ENCODE data around the gene SEH1L.

SEH1L gene

DNA sequence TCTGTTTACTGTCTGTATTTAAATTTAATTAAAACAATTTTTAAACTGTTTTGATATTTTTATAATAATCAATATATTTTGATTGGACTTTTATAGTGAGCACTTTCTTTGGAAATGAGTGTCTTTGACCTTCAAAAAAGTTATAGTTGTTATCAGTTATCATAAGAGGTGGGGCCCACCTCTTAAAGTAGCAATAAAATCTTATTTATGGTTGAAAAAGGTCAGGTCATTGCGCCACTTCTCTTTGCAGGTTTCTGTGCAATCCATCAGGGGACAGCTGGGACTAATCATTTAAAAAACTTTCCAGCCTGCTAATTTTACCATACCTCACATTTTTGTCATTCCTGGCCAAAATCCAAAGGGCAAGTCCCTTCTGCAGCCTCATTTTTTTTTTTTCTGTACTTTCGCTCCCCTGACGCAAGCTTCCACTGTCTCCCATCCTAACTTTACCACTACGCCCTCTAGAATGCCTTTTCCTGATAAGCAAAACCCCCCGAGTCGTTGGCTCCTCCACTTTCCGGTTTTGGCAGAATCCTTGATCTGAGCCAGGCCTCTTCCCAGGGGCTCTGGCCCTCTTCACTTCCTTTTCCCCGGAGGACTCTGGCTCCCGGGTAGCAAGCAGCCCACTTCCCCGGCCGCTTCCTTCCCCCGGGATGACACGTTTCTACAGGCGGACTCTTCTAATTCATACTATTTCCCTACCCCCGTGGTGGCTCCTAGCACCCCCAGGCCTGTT, 1.1 kb upstream of the SEH1L start:
- Histone ChIP-seq H3K4me1 (ENCODE audit: control insufficient read depth, insufficient read depth, low read length) (no peaks in the 10 kb centered on the region), H3K9me3 (ENCODE audit: control insufficient read depth, insufficient read depth, low read length) (no peaks in the 10 kb centered on the region)

DNA sequence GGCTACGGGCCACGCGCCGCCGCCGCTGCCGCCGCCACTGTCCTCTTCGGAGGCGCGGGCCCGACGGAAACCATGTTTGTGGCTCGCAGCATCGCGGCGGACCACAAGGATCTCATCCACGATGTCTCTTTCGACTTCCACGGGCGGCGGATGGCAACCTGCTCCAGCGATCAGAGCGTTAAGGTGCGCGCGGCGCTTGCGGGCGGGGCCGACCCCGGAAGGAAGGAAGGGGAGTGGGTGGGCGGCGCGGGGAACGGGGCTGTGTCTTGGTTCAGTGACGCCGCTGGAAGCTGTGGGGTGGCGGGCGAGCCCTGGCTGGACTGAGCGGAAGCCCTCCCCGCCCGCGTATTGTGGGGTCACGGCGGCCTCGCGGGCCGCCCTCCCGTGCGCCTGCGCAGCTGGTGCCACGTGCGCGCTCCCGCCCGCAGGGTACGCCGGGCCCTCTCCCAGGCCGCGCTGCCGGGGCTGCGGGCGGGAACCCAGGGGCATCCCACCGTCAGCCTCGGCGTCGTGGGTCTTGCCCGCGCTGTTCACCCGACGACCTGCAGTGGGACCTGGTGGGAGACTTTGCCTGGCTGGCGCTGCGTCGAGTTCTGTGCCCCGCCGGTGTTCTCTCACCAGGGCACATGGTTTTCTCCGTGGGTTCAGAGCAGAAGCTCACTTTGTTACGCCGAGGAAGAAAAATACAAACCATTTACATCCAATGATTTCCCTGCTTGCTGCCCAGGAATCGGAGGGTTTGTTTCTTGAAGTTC, 416 bp downstream of the SEH1L start:
- Histone ChIP-seq H3K9ac (ENCODE audit: low read depth, low read length) (peak overlapping the region; percentile 68), H3K4me3 (ENCODE audit: low read depth, low read length) (peak overlapping the region; percentile 41), H3K9me3 (ENCODE audit: control insufficient read depth, insufficient read depth, low read length) (no peaks in the 10 kb centered on the region), H3K36me3 (ENCODE audit: control insufficient read depth, insufficient read depth, low read length) (no peaks in the 10 kb centered on the region), H3K4me1 (ENCODE audit: control insufficient read depth, insufficient read depth, low read length) (no peaks in the 10 kb centered on the region), H3K27me3 (ENCODE audit: control insufficient read depth, insufficient read depth, low read length) (no peaks in the 10 kb centered on the region)

More for the DNA sequence above, 1.1 kb upstream of the SEH1L start:
- Histone ChIP-seq H3K27me3 (ENCODE audit: control insufficient read depth, insufficient read depth, low read length) (no peaks in the 10 kb centered on the region), H3K36me3 (ENCODE audit: control insufficient read depth, insufficient read depth, low read length) (no peaks in the 10 kb centered on the region), H3K9ac (ENCODE audit: low read depth, low read length) (peak overlapping the region; percentile 26), H3K4me3 (ENCODE audit: low read depth, low read length) (peak overlapping the region; percentile 89)

DNA sequence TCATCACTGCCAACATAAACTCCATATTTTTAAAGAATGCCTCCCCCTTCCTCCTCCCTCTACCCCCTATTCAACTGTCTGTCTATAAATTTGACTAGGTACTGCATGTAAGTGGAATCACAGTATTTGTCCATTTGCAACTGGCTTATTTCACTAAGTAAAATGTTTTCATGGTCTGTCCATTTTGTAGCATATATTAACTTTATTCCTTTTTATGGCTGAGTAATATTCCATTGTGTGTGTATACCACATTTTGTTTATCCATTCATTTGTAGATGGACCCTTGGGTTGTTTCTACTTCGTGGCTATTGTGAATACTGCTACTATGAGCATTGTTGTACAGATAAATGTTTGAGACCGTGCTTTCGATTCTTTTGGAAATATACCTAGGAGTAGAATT, 10.7 kb downstream of the SEH1L start:
- Histone ChIP-seq H3K27me3 (ENCODE audit: control insufficient read depth, insufficient read depth, low read length) (no peaks in the 10 kb centered on the region), H3K9me3 (ENCODE audit: control insufficient read depth, insufficient read depth, low read length) (no peaks in the 10 kb centered on the region), H3K9ac (ENCODE audit: low read depth, low read length) (no peak overlapping the region), H3K4me3 (ENCODE audit: low read depth, low read length) (no peak overlapping the region), H3K4me1 (ENCODE audit: control insufficient read depth, insufficient read depth, low read length) (no peaks in the 10 kb centered on the region), H3K36me3 (ENCODE audit: control insufficient read depth, insufficient read depth, low read length) (peaks cover 3% of the 10 kb centered on the region)

DNA sequence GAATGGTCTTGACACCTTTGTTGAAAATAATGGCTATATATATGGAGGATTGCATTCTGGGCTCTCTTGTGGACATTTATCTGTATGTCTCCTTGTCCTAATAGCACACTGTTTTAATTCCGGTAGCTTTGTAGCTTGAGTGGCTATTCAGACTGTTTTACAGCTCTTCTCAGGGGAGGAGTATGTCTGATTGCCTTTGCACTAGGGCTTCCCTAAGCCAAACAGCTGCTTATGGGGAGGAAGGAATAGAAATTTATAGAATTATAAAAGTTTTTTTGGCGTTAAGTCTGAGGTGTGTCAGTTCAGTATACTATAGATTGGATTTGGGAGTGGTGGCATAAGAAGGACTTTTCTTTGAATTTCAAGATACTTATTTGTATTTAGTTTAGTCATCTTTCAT, 12.6 kb downstream of the SEH1L start:
- Histone ChIP-seq H3K9me3 (ENCODE audit: control insufficient read depth, insufficient read depth, low read length) (no peaks in the 10 kb centered on the region), H3K27me3 (ENCODE audit: control insufficient read depth, insufficient read depth, low read length) (no peaks in the 10 kb centered on the region), H3K4me3 (ENCODE audit: low read depth, low read length) (no peak overlapping the region), H3K36me3 (ENCODE audit: control insufficient read depth, insufficient read depth, low read length) (peaks cover 3% of the 10 kb centered on the region), H3K4me1 (ENCODE audit: control insufficient read depth, insufficient read depth, low read length) (no peaks in the 10 kb centered on the region), H3K9ac (ENCODE audit: low read depth, low read length) (no peak overlapping the region)

DNA sequence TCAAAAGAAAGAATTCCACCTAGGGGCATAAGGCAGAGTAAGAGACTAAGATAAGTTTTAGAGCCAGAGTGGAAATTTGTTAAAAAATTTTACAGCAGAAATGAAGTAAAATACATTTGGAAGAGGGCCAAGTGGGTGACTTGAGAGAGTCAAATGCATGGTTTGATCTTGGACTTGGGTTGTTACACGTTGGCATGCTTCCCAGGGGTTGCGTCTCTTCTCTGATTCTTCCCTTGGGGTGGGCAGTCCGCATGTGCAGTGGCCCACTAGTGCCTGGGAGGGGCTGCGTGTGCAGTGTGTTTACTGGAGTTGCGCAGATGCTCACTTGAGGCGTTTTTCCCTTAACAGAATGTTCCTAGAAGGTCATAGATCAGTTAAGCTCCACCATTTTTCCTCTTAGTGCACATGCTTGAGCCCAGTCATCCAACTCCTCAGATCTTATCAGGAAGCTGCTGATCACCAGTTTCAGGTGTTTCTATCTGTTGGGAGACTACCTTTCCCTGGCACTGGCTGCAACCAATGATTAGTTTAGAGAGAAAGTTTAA, 13.1 kb downstream of the SEH1L start:
- no peak overlapping the region for H3K4me3 ChIP-seq (ENCODE audit: low read depth, low read length)
- H3K4me1 ChIP-seq (ENCODE audit: control insufficient read depth, insufficient read depth, low read length), result no peaks in the 10 kb centered on the region
- H3K9ac ChIP-seq (ENCODE audit: low read depth, low read length), result no peak overlapping the region
- H3K36me3 ChIP-seq (ENCODE audit: control insufficient read depth, insufficient read depth, low read length), result peaks cover 3% of the 10 kb centered on the region
- H3K27me3 ChIP-seq (ENCODE audit: control insufficient read depth, insufficient read depth, low read length), result no peaks in the 10 kb centered on the region
- H3K9me3 ChIP-seq (ENCODE audit: control insufficient read depth, insufficient read depth, low read length), result no peaks in the 10 kb centered on the region

DNA sequence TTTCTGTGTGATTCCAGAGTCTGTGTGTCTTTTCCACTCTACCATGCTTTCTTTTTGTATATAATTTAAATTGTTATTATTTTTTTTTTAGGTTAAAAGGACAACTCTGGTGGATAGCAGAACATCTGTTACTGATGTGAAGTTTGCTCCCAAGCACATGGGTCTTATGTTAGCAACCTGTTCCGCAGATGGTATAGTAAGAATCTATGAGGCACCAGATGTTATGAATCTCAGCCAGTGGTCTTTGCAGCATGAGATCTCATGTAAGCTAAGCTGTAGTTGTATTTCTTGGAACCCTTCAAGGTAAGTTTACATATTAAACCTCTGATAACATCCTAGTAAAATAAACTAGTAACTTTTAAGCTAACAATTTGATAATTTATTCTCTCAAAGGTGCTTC, 15.3 kb downstream of the SEH1L start:
- Histone ChIP-seq H3K36me3 (ENCODE audit: control insufficient read depth, insufficient read depth, low read length) (no peaks in the 10 kb centered on the region), H3K9me3 (ENCODE audit: control insufficient read depth, insufficient read depth, low read length) (no peaks in the 10 kb centered on the region), H3K9ac (ENCODE audit: low read depth, low read length) (no peak overlapping the region), H3K27me3 (ENCODE audit: control insufficient read depth, insufficient read depth, low read length) (no peaks in the 10 kb centered on the region), H3K4me1 (ENCODE audit: control insufficient read depth, insufficient read depth, low read length) (no peaks in the 10 kb centered on the region), H3K4me3 (ENCODE audit: low read depth, low read length) (no peak overlapping the region)

DNA sequence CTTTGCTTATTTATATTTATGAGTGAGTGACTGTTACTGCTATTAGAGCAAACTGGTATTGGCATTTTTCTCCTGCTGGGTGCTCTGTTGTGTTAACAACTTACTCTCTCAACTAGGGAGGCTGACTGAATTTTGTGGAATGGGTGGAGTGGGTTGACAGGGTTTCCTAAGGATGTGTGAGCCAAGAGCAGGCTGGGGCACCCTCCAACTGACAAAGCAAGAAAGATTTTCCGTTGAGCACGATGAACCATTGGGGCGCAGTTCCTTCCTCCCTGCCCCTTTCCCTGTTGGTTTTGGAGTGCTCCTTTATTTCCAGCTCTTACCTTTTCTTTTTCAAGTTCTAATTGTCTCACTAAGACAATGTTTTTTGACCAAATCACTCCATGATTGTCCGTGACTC, 20.3 kb downstream of the SEH1L start:
- Histone ChIP-seq H3K9ac (ENCODE audit: low read depth, low read length) (no peak overlapping the region), H3K4me3 (ENCODE audit: low read depth, low read length) (no peak overlapping the region), H3K36me3 (ENCODE audit: control insufficient read depth, insufficient read depth, low read length) (no peaks in the 10 kb centered on the region), H3K27me3 (ENCODE audit: control insufficient read depth, insufficient read depth, low read length) (no peaks in the 10 kb centered on the region), H3K9me3 (ENCODE audit: control insufficient read depth, insufficient read depth, low read length) (no peaks in the 10 kb centered on the region), H3K4me1 (ENCODE audit: control insufficient read depth, insufficient read depth, low read length) (no peaks in the 10 kb centered on the region)

DNA sequence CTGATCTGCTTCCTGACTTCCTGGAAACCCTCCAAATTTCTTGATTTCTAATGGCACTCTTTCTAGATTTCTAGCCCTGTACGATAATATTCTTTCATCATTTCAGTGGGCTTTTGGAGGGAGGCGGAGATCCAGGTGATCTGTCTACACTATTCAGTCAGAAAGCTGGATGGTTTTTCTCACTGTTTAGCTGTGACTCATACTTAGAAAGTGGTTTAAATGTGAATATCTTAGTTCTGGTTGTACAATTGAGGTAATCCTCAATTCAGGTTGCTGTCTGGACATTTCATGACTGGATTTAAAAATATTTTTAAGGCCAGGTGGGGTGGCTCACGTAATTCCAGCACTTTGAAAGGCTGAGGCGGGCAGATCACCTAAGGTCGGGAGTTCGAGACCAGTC, 20.8 kb downstream of the SEH1L start:
- H3K9ac ChIP-seq (ENCODE audit: low read depth, low read length), result no peak overlapping the region
- no peaks in the 10 kb centered on the region for H3K9me3 ChIP-seq (ENCODE audit: control insufficient read depth, insufficient read depth, low read length)
- no peaks in the 10 kb centered on the region for H3K4me1 ChIP-seq (ENCODE audit: control insufficient read depth, insufficient read depth, low read length)
- no peak overlapping the region for H3K4me3 ChIP-seq (ENCODE audit: low read depth, low read length)
- no peaks in the 10 kb centered on the region for H3K36me3 ChIP-seq (ENCODE audit: control insufficient read depth, insufficient read depth, low read length)
- no peaks in the 10 kb centered on the region for H3K27me3 ChIP-seq (ENCODE audit: control insufficient read depth, insufficient read depth, low read length)

DNA sequence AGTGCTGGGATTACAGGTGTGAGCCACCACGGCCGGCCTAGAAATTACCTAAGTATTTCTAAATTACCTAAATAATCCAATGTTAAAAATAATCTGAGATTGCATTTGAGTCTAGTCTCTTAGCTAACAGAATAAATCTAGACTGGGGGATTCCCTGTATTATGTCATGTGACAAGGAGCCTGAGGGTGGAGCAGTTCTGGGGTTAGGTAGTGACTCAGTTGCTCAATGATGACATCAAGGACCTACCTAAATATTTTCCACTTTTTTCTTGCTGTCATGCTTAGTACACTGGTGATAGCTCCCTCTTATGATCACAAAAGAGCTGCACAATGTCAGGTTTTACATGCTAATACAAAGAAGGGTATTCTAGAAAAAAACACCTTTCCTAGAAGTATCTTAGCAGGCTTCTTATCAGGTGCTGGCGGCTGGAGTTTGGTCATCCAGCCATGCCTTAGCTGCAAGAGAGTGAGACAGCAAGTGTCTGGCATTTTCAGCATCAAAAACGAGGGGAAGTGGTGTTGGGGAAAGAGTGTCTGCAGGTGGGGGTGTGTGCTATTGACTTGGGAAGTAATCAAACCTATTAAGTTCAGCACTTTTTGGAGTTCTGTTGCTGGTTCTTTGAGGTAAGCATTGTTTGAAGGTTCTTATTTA, 25.9 kb downstream of the SEH1L start:
- no peaks in the 10 kb centered on the region for H3K9me3 ChIP-seq (ENCODE audit: control insufficient read depth, insufficient read depth, low read length)
- H3K27me3 ChIP-seq (ENCODE audit: control insufficient read depth, insufficient read depth, low read length), result no peaks in the 10 kb centered on the region
- H3K4me1 ChIP-seq (ENCODE audit: control insufficient read depth, insufficient read depth, low read length), result no peaks in the 10 kb centered on the region
- peaks cover 5% of the 10 kb centered on the region for H3K36me3 ChIP-seq (ENCODE audit: control insufficient read depth, insufficient read depth, low read length)
- no peak overlapping the region for H3K4me3 ChIP-seq (ENCODE audit: low read depth, low read length)
- no peak overlapping the region for H3K9ac ChIP-seq (ENCODE audit: low read depth, low read length)

DNA sequence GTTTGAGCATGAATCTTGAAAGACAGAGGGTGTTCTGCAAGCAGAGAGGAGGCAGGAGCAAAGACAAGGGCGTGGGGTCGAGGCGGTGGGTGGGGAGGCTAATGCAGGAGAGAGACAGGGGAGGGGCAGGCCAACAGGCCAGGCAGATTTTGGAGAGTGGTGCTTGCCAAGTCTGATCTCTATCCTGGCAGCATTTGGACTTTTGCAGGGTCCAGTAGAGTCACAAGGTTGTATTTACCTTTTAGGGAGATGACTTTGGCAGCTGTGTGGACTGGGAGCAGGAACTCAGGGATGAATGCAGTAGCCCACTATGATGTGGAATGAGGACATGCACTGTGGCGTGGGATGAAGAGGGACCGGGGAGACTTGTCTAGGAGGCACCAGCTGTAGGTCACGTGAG, 27.7 kb downstream of the SEH1L start:
- no peaks in the 10 kb centered on the region for H3K27me3 ChIP-seq (ENCODE audit: control insufficient read depth, insufficient read depth, low read length)
- no peaks in the 10 kb centered on the region for H3K9me3 ChIP-seq (ENCODE audit: control insufficient read depth, insufficient read depth, low read length)
- H3K4me1 ChIP-seq (ENCODE audit: control insufficient read depth, insufficient read depth, low read length), result no peaks in the 10 kb centered on the region
- H3K9ac ChIP-seq (ENCODE audit: low read depth, low read length), result no peak overlapping the region
- no peak overlapping the region for H3K4me3 ChIP-seq (ENCODE audit: low read depth, low read length)
- peaks cover 5% of the 10 kb centered on the region for H3K36me3 ChIP-seq (ENCODE audit: control insufficient read depth, insufficient read depth, low read length)

DNA sequence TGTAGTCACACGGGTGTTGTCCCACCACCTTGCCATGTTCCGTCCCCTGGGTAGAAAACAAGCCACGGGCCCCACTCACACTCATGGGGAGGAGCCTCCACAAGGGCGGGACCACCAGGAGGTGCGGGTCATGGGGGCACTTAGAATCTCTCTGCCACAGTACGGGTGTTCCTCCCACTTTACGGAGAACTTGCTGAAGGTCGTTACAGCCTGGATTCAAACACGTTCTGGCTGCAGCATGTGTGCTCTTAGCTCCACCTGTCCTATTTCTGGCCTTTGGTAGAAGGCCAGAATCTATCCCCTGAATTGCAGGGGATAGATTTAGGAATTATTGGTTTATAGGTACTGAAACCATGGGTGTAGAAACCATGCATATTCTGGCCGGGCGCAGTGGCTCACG, 28.5 kb downstream of the SEH1L start:
- no peaks in the 10 kb centered on the region for H3K4me1 ChIP-seq (ENCODE audit: control insufficient read depth, insufficient read depth, low read length)
- no peaks in the 10 kb centered on the region for H3K9me3 ChIP-seq (ENCODE audit: control insufficient read depth, insufficient read depth, low read length)
- H3K36me3 ChIP-seq (ENCODE audit: control insufficient read depth, insufficient read depth, low read length), result peaks cover 5% of the 10 kb centered on the region
- H3K4me3 ChIP-seq (ENCODE audit: low read depth, low read length), result no peak overlapping the region
- no peaks in the 10 kb centered on the region for H3K27me3 ChIP-seq (ENCODE audit: control insufficient read depth, insufficient read depth, low read length)
- H3K9ac ChIP-seq (ENCODE audit: low read depth, low read length), result no peak overlapping the region

All from iPS-15b (cell line).